SK-N-SH (cell line): ENCODE measurements around the gene PLCH1.

Experiments used
- CTCF ChIP-seq: fragments of 200-600 bp; sonication (generic); IDR thresholded peaks from 2 replicates; pipeline ENCODE4 v1.6.1; 2017; ENCODE audit warnings: antibody characterized with exemption, mild to moderate bottlenecking, moderate library complexity
- EP300 ChIP-seq, 2 experiments: IDR thresholded peaks; 2 replicates each; pipeline versions ENCODE4 v1.4.0 to v1.6.1; 2012; ENCODE audit warnings: borderline replicate concordance in 1 of 2, low read depth in 1 of 2, low read length in 1 of 2
- EZH2phosphoT487 ChIP-seq: fragments of 200-600 bp; sonication (generic); IDR thresholded peaks from 2 replicates; pipeline ENCODE4 v1.6.1; 2017; ENCODE audit warnings: low read depth, mixed run types, mild to moderate bottlenecking, antibody characterized with exemption, moderate library complexity, borderline replicate concordance
- JUND ChIP-seq: IDR thresholded peaks from 2 replicates; pipeline ENCODE4 v1.4.0; 2012
- MAX ChIP-seq: IDR thresholded peaks from 2 replicates; pipeline ENCODE4 v1.4.0; 2012; ENCODE audit warnings: low read depth
- MXI1 ChIP-seq: IDR thresholded peaks from 2 replicates; pipeline ENCODE4 v1.6.1; 2012; ENCODE audit warnings: mild to moderate bottlenecking, low read depth, low read length, improper control_type of control experiment
- POLR2AphosphoS5 ChIP-seq: IDR thresholded peaks from 2 replicates; pipeline ENCODE4 v1.6.1; 2012; ENCODE audit warnings: low read depth, low read length
- REST ChIP-seq: IDR thresholded peaks from 2 replicates; pipeline ENCODE4 v1.6.1; 2012; ENCODE audit warnings: mild to moderate bottlenecking, low read depth, low read length, moderate library complexity
- YY1 ChIP-seq: IDR thresholded peaks from 2 replicates; pipeline ENCODE4 v1.4.0; 2012; ENCODE audit warnings: low read depth, mild to moderate bottlenecking

GRCh38 chr3:155327430-155327829, 417.4 kb downstream of the PLCH1 start:
- TF ChIP-seq CTCF (no peak), YY1 (no peak), EP300 (IDR thresholded peaks at IDR 0.05; ENCODE audit: borderline replicate concordance in 1 of 2, low read depth in 1 of 2, low read length in 1 of 2) (no peak), REST (no peak), MAX (no peak), JUND (no peak), MXI1 (no peak), EZH2phosphoT487 (no peak), POLR2AphosphoS5 (no peak)
